NB4 (cell line): ENCODE data around the gene FKBP5.

Source experiments
- DNase-seq: peaks from one replicate; pipeline ENCODE4 v3.0.0; 2010; ENCODE audit warnings: low read depth
- H3K4me3 ChIP-seq: one replicate; pipeline ENCODE4 v1.5.1; 2011; ENCODE audit warnings: mild to moderate bottlenecking, low read depth, low read length, moderate library complexity
- CTCF ChIP-seq: IDR thresholded peaks from one replicate; pipeline ENCODE4 v1.5.1; 2012; ENCODE audit warnings: low read depth, low read length
- MAX ChIP-seq: IDR thresholded peaks from 2 replicates; pipeline ENCODE4 v1.6.1; 2011; ENCODE audit warnings: low read depth, low read length
- MYC ChIP-seq: IDR thresholded peaks from 2 replicates; pipeline ENCODE4 v1.6.1; 2011; ENCODE audit warnings: low read depth, low read length
- POLR2A ChIP-seq: IDR thresholded peaks from 2 replicates; pipeline ENCODE4 v1.6.1; 2011; ENCODE audit warnings: mild to moderate bottlenecking; ENCODE audit not compliant: insufficient read length; ENCODE audit errors: extremely low read depth

Gene FKBP5

GRCh38 chr6:35687658-35688604 lies 784 bp downstream of the FKBP5 start:
- TF ChIP-seq MYC (0 out of 2 replicates have a peak, but pooled peaks have one; percentile 33), POLR2A (no peak), MAX (peak; percentile 42; the same call in 1 of the 2 replicates)
- DNase-seq = peak; percentile 81
- H3K4me3 ChIP-seq = peak overlapping the region; percentile 91

- DNase-seq = peak; percentile 41
- peak overlapping the region; percentile 91 for H3K4me3 ChIP-seq
- TF ChIP-seq MYC (no peak), POLR2A (no peak), CTCF (no peak), MAX (no peak)
Observed at GRCh38 chr6:35686873-35687555, 1.7 kb downstream of the FKBP5 start.

- TF ChIP-seq MAX = no peak
- no peak for TF ChIP-seq POLR2A
- no peak for TF ChIP-seq CTCF
- TF ChIP-seq MYC = no peak
- peak overlapping the region; percentile 91 for H3K4me3 ChIP-seq
Observed at GRCh38 chr6:35686436-35686835, 2.3 kb downstream of the FKBP5 start.

GRCh38 chr6:35683267-35683666 lies 5.4 kb downstream of the FKBP5 start:
- TF ChIP-seq MAX (no peak), POLR2A (no peak), MYC (no peak), CTCF (no peak)
- H3K4me3 ChIP-seq = no peak overlapping the region
- DNase-seq = no peak

More at GRCh38 chr6:35686436-35686835, 2.3 kb downstream of the FKBP5 start:
- DNase-seq = no peak

- no peak for TF ChIP-seq MYC
- TF ChIP-seq CTCF = no peak
- TF ChIP-seq POLR2A = no peak
- TF ChIP-seq MAX = no peak
- DNase-seq = no peak
- no peak overlapping the region for H3K4me3 ChIP-seq
Observed at GRCh38 chr6:35681298-35681697, 7.4 kb downstream of the FKBP5 start.
